Right cardiac atrium (tissue), 5 donors: ENCODE data around the gene MAGI2. TPM values are rescaled to one million over a fixed set of nuclear protein-coding genes. Genes with fewer than 3 reads are reported as not detected.
"Not testable (repeated sequence)": the region's sequence is repeated elsewhere in the genome, so short reads cannot be mapped to it uniquely, and the experiment has no call there.

Source experiments
- ATAC-seq, 2 donors: fragments of 200-7000 bp; cut with Tn5 transposase; one replicate each; pipeline versions ENCODE4 v1.8.0 to v1.9.1; 2020; ENCODE audit warnings: moderate library complexity in 2 of 2, mild to moderate bottlenecking in 1 of 2
- DNase-seq, 3 donors: peaks; one replicate each; pipeline ENCODE4 v3.0.0-alpha.2; 2020
- H3K27ac ChIP-seq: one replicate; pipeline ENCODE4 v1.5.1; 2013; ENCODE audit warnings: mild to moderate bottlenecking, low read length, control low read depth, moderate library complexity
- H3K27me3 ChIP-seq: one replicate; pipeline ENCODE4 v1.6.1; 2013; ENCODE audit not compliant: control insufficient read depth, insufficient read depth
- H3K4me1 ChIP-seq: one replicate; pipeline ENCODE4 v1.6.1; 2013; ENCODE audit warnings: low read length; ENCODE audit not compliant: control insufficient read depth, insufficient read depth
- H3K4me3 ChIP-seq: one replicate; pipeline ENCODE4 v1.5.1; 2013; ENCODE audit warnings: low read length, control low read depth
- H3K9me3 ChIP-seq: one replicate; pipeline ENCODE4 v1.6.1; 2013; ENCODE audit warnings: low read length; ENCODE audit not compliant: control insufficient read depth
- WGBS: extraction: QIAGEN DNeasy Blood & Tissue Kit; methylation state at CpG from one replicate; pipeline ENCODE4 v1.1.7; 2013; 5-methylcytosine and 5-hydroxymethylcytosine counted together
- intact Hi-C, 4 donors: fragments of 100-400 bp; cut with DNase I; formaldehyde crosslinking; loops; one replicate each; pipeline versions ENCODE4 v1.11.0 to v1.14.0; 2022 to 2023
- polyA plus RNA-seq: library from polyadenylated mRNA; stranded (reverse); fragments of 200-250 nt; gene quantifications from one replicate; pipeline ENCODE4 v1.2.3, GENCODE V29; 2013
- total RNA-seq, 4 donors: library from RNA; stranded (reverse); fragmentation: NEBNext Ultra II Directional; extraction: Animal tissue kit (Norgen Biotek cat#: 25700); gene quantifications; one replicate each; pipeline ENCODE4 v1.2.1, GENCODE V29; 2021
- donor health status: healthy with polysubstance abuse.
- donor health status: DM: no; HTN: yes; CAD: no.
- donor health status: DM: no; HTN: no; CAD: no.
- donor health status: DM: no; HTN: yes; CAD: no; lungs with severe emphysema.
- donor health status: DM: yes; HTN: yes; CAD: no.

Gene MAGI2
- total and polyA plus RNA-seq, 5 donors: 3.2 to 9.9 (median 7.9) TPM

- Histone ChIP-seq H3K9me3 (no peaks in the 10 kb centered on the region), H3K4me3 (no peak overlapping the region), H3K4me1 (no peaks in the 10 kb centered on the region), H3K27me3 (no peaks in the 10 kb centered on the region), H3K27ac (no peak overlapping the region)
- DNase-seq (no peak), ATAC-seq (no peak)
- WGBS: 88% methylated on average over 4 of the region's 4 CpGs
- intact Hi-C loops: no loop called here
Measured at GRCh38 chr7:78585980-78586379, 867.5 kb downstream of the MAGI2 start.

- DNase-seq (no peak), ATAC-seq (no peak)
- Histone ChIP-seq H3K27me3 (no peaks in the 10 kb centered on the region), H3K4me3 (no peak overlapping the region), H3K4me1 (no peaks in the 10 kb centered on the region), H3K27ac (no peak overlapping the region), H3K9me3 (no peaks in the 10 kb centered on the region)
- WGBS: 42% methylated on average over 2 of the region's 2 CpGs
- intact Hi-C loops: no loop called here
Measured at GRCh38 chr7:78578686-78579085, 874.8 kb downstream of the MAGI2 start.

GRCh38 chr7:78577174-78577952 lies 876.1 kb downstream of the MAGI2 start:
- H3K27ac ChIP-seq, DNase-seq, H3K4me1 ChIP-seq, ATAC-seq, H3K4me3 ChIP-seq, intact Hi-C loops, H3K9me3 ChIP-seq, H3K27me3 ChIP-seq: not testable (repeated sequence)
- 77% methylated on average over 6 of the region's 7 CpGs for WGBS

GRCh38 chr7:78576236-78576635 lies 877.2 kb downstream of the MAGI2 start:
- no peaks in the 10 kb centered on the region for H3K4me1 ChIP-seq
- intact Hi-C loops: no loop called here
- ATAC-seq (no peak), DNase-seq (no peak)
- no peak overlapping the region for H3K27ac ChIP-seq
- H3K9me3 ChIP-seq: no peaks in the 10 kb centered on the region
- no peaks in the 10 kb centered on the region for H3K27me3 ChIP-seq
- no peak overlapping the region for H3K4me3 ChIP-seq

- ATAC-seq: no peak
- Histone ChIP-seq H3K9me3 (no peaks in the 10 kb centered on the region), H3K4me1 (no peaks in the 10 kb centered on the region), H3K27me3 (no peaks in the 10 kb centered on the region), H3K27ac (no peak overlapping the region), H3K4me3 (no peak overlapping the region)
- intact Hi-C loops: no loop called here
- WGBS: 32% methylated on average over 1 of the region's 1 CpG
- no peak for DNase-seq
Measured at GRCh38 chr7:78571292-78571691, 882.2 kb downstream of the MAGI2 start.

GRCh38 chr7:78568690-78569089 lies 884.8 kb downstream of the MAGI2 start:
- 81% methylated on average over 4 of the region's 4 CpGs for WGBS
- intact Hi-C loops: no loop called here
- H3K4me3 ChIP-seq: no peak overlapping the region

GRCh38 chr7:78567836-78568235 lies 885.6 kb downstream of the MAGI2 start:
- H3K4me1 ChIP-seq: no peaks in the 10 kb centered on the region
- no peak overlapping the region for H3K4me3 ChIP-seq
- intact Hi-C loops: no loop called here
- whole genome bisulfite sequencing: 50% methylated on average over 2 of the region's 2 CpGs
- no peak for ATAC-seq
- H3K9me3 ChIP-seq: no peaks in the 10 kb centered on the region
- H3K27me3 ChIP-seq: no peaks in the 10 kb centered on the region
- DNase-seq: no peak
- H3K27ac ChIP-seq: no peak overlapping the region

More at GRCh38 chr7:78568690-78569089, 884.8 kb downstream of the MAGI2 start:
- Histone ChIP-seq H3K9me3 (no peaks in the 10 kb centered on the region), H3K27ac (no peak overlapping the region), H3K27me3 (no peaks in the 10 kb centered on the region), H3K4me1 (no peaks in the 10 kb centered on the region)
- DNase-seq (no peak), ATAC-seq (no peak)

- H3K4me1 ChIP-seq: no peaks in the 10 kb centered on the region
- DNase-seq (no peak), ATAC-seq (no peak)
- intact Hi-C loops: no loop called here
- H3K27me3 ChIP-seq: no peaks in the 10 kb centered on the region
- no peak overlapping the region for H3K4me3 ChIP-seq
- H3K27ac ChIP-seq: no peak overlapping the region
- no peaks in the 10 kb centered on the region for H3K9me3 ChIP-seq
- 65% methylated on average over 5 of the region's 5 CpGs for WGBS
Measured at GRCh38 chr7:78565784-78566183, 887.7 kb downstream of the MAGI2 start.

GRCh38 chr7:78563191-78563590 lies 890.3 kb downstream of the MAGI2 start:
- DNase-seq: no peak
- intact Hi-C loops: no loop called here

GRCh38 chr7:78562191-78562590 lies 891.3 kb downstream of the MAGI2 start:
- H3K4me1 ChIP-seq: no peaks in the 10 kb centered on the region

More at GRCh38 chr7:78563191-78563590, 890.3 kb downstream of the MAGI2 start:
- Histone ChIP-seq H3K9me3 (no peaks in the 10 kb centered on the region), H3K27ac (no peak overlapping the region), H3K4me3 (no peak overlapping the region), H3K27me3 (no peaks in the 10 kb centered on the region), H3K4me1 (no peaks in the 10 kb centered on the region)
- 47% methylated on average over 5 of the region's 5 CpGs for WGBS
- no peak for ATAC-seq

GRCh38 chr7:78558566-78558965 lies 894.9 kb downstream of the MAGI2 start:
- 60% methylated on average over 3 of the region's 3 CpGs for WGBS
- Histone ChIP-seq H3K27ac (no peak overlapping the region), H3K4me1 (no peaks in the 10 kb centered on the region), H3K9me3 (no peaks in the 10 kb centered on the region), H3K4me3 (no peak overlapping the region), H3K27me3 (no peaks in the 10 kb centered on the region)
- no peak for DNase-seq
- no peak for ATAC-seq
- intact Hi-C loops: no loop called here

More at GRCh38 chr7:78562191-78562590, 891.3 kb downstream of the MAGI2 start:
- ATAC-seq: no peak
- Histone ChIP-seq H3K27ac (no peak overlapping the region), H3K9me3 (no peaks in the 10 kb centered on the region), H3K4me3 (no peak overlapping the region), H3K27me3 (no peaks in the 10 kb centered on the region)
- DNase-seq: no peak
- intact Hi-C loops: no loop called here

GRCh38 chr7:78543976-78544375 lies 909.5 kb downstream of the MAGI2 start:
- DNase-seq: no peak
- no peak overlapping the region for H3K4me3 ChIP-seq
- H3K9me3 ChIP-seq: no peaks in the 10 kb centered on the region
- no peaks in the 10 kb centered on the region for H3K4me1 ChIP-seq
- no peaks in the 10 kb centered on the region for H3K27me3 ChIP-seq
- no peak overlapping the region for H3K27ac ChIP-seq
- no peak for ATAC-seq
- WGBS: 50% methylated on average over 1 of the region's 1 CpG
- intact Hi-C loops: no loop called here
